DND-41 (cell line): ENCODE data around the gene EXOC1.

Experiments
- EZH2 ChIP-seq: IDR thresholded peaks from 3 replicates; pipeline ENCODE4 v1.6.1; 2012; ENCODE audit warnings: borderline replicate concordance, low read depth, mild to moderate bottlenecking, moderate library complexity, low read length, inconsistent platforms; ENCODE audit not compliant: severe bottlenecking
- TF ChIP-seq, protein P1 (sequence below): IDR thresholded peaks from 2 replicates; pipeline ENCODE4 v1.5.1; 2012; ENCODE audit warnings: borderline replicate concordance, low read length, moderate library complexity, mild to moderate bottlenecking; ENCODE audit not compliant: poor library complexity, severe bottlenecking; ENCODE audit errors: extremely low read depth

GRCh38 chr4:55851885-55852284 is 1.6 kb upstream of the EXOC1 start:
- no peak for TF ChIP-seq EZH2
- TF ChIP-seq, protein P1, sequence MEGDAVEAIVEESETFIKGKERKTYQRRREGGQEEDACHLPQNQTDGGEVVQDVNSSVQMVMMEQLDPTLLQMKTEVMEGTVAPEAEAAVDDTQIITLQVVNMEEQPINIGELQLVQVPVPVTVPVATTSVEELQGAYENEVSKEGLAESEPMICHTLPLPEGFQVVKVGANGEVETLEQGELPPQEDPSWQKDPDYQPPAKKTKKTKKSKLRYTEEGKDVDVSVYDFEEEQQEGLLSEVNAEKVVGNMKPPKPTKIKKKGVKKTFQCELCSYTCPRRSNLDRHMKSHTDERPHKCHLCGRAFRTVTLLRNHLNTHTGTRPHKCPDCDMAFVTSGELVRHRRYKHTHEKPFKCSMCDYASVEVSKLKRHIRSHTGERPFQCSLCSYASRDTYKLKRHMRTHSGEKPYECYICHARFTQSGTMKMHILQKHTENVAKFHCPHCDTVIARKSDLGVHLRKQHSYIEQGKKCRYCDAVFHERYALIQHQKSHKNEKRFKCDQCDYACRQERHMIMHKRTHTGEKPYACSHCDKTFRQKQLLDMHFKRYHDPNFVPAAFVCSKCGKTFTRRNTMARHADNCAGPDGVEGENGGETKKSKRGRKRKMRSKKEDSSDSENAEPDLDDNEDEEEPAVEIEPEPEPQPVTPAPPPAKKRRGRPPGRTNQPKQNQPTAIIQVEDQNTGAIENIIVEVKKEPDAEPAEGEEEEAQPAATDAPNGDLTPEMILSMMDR = no peak
